Neural cell (in vitro differentiated cells): ENCODE data around the gene MYBPC2. TPM values are rescaled to one million over a fixed set of nuclear protein-coding genes. Genes with fewer than 3 reads are reported as not detected.

Experiments
- H2AFZ ChIP-seq: fragments of 200-600, 300-800 bp; sonication (generic), shearing (Covaris generic); 2 replicates; pipeline ENCODE4 v1.6.0; 2014; ENCODE audit warnings: low read depth, mild to moderate bottlenecking, antibody characterized with exemption, low read length, moderate library complexity
- H3F3A ChIP-seq: fragments of 200-600 bp; shearing (Covaris generic); 2 replicates; pipeline ENCODE4 v1.6.1; 2016; ENCODE audit warnings: mild to moderate bottlenecking, moderate library complexity, mixed read lengths, antibody characterized with exemption, low read length; ENCODE audit not compliant: insufficient read depth, poor library complexity, severe bottlenecking
- H3K27ac ChIP-seq: fragments of 200-600, 300-800 bp; sonication (generic), shearing (Covaris generic); 2 replicates; pipeline ENCODE4 v1.5.1; 2014; ENCODE audit warnings: mild to moderate bottlenecking, low read length, moderate library complexity
- H3K27me3 ChIP-seq: fragments of 300-800, 200-600 bp; sonication (generic), shearing (Covaris generic); 2 replicates; pipeline ENCODE4 v1.6.0; 2014; ENCODE audit warnings: mild to moderate bottlenecking, low read depth, low read length, moderate library complexity; ENCODE audit not compliant: insufficient read depth
- H3K36me3 ChIP-seq: fragments of 300-800, 200-600 bp; sonication (generic), shearing (Covaris generic); 2 replicates; pipeline ENCODE4 v1.5.1; 2014; ENCODE audit warnings: mild to moderate bottlenecking, antibody characterized with exemption, low read length, moderate library complexity; ENCODE audit not compliant: insufficient read depth
- H3K4me2 ChIP-seq: fragments of 300-800, 200-600 bp; sonication (generic), shearing (Covaris generic); 2 replicates; pipeline ENCODE4 v1.6.0; 2014; ENCODE audit warnings: mild to moderate bottlenecking, low read length
- H3K4me3 ChIP-seq: fragments of 300-800, 200-600 bp; sonication (generic), shearing (Covaris generic); 2 replicates; pipeline ENCODE4 v1.5.1; 2014; ENCODE audit warnings: mild to moderate bottlenecking, low read length, moderate library complexity
- H3K79me2 ChIP-seq: fragments of 200-600 bp; shearing (Covaris generic); replicated peaks from 2 replicates; pipeline ENCODE4 v1.6.0; 2014; ENCODE audit warnings: mild to moderate bottlenecking, low read length, moderate library complexity; ENCODE audit not compliant: insufficient read depth
- H3K9ac ChIP-seq: fragments of 300-800, 200-600 bp; sonication (generic), shearing (Covaris generic); 2 replicates; pipeline ENCODE4 v1.6.1; 2016; ENCODE audit warnings: mild to moderate bottlenecking, low read length, mixed read lengths
- H3K9me2 ChIP-seq: fragments of 200-600 bp; shearing (Covaris generic); 2 replicates; pipeline ENCODE4 v1.6.1; 2016; ENCODE audit warnings: mild to moderate bottlenecking, low read length, mixed read lengths; ENCODE audit not compliant: insufficient read depth
- H3K9me3 ChIP-seq: fragments of 200-600, 300-800 bp; sonication (generic), shearing (Covaris generic); 2 replicates; pipeline ENCODE4 v1.6.1; 2016; ENCODE audit warnings: mild to moderate bottlenecking, mixed run types, low read length, moderate library complexity, mixed read lengths
- H4K20me1 ChIP-seq: fragments of 200-600 bp; shearing (Covaris generic); 2 replicates; pipeline ENCODE4 v1.6.1; 2016; ENCODE audit warnings: mild to moderate bottlenecking, mixed run types; ENCODE audit not compliant: insufficient read depth
- EP300 ChIP-seq: fragments of 450-650 bp; conservative IDR thresholded peaks from 2 replicates; pipeline ENCODE4 v1.6.1; 2014; ENCODE audit warnings: antibody characterized with exemption, mild to moderate bottlenecking, moderate library complexity; ENCODE audit not compliant: poor library complexity, severe bottlenecking
- EZH2 ChIP-seq: fragments of 200-600, 300-800 bp; shearing (Covaris generic), sonication (generic); IDR thresholded peaks from 2 replicates; pipeline ENCODE4 v1.6.1; 2014; ENCODE audit warnings: antibody characterized with exemption, low read length, borderline replicate concordance, mild to moderate bottlenecking; ENCODE audit not compliant: insufficient read depth, poor library complexity, severe bottlenecking
- MXI1 ChIP-seq: fragments of 450-650 bp; conservative IDR thresholded peaks from 2 replicates; pipeline ENCODE4 v1.6.1; 2014; ENCODE audit warnings: antibody characterized with exemption, mild to moderate bottlenecking; ENCODE audit not compliant: poor library complexity, severe bottlenecking
- POLR2AphosphoS5 ChIP-seq: IDR thresholded peaks from 2 replicates; pipeline ENCODE4 v1.6.1; 2012
- RAD21 ChIP-seq: fragments of 450-650 bp; conservative IDR thresholded peaks from 2 replicates; pipeline ENCODE4 v1.6.1; 2014; ENCODE audit warnings: antibody characterized with exemption, mild to moderate bottlenecking, moderate library complexity
- REST ChIP-seq: IDR thresholded peaks from 2 replicates; pipeline ENCODE4 v1.6.1; 2012; ENCODE audit warnings: borderline replicate concordance
- SMC3 ChIP-seq: fragments of 450-650 bp; conservative IDR thresholded peaks from 2 replicates; pipeline ENCODE4 v1.6.1; 2014; ENCODE audit warnings: antibody characterized with exemption, mild to moderate bottlenecking, moderate library complexity; ENCODE audit not compliant: poor library complexity
- TAF1 ChIP-seq: IDR thresholded peaks from 2 replicates; pipeline ENCODE4 v1.6.1; 2012; ENCODE audit warnings: low read depth
- polyA plus RNA-seq: library from polyadenylated mRNA; depleted of rRNA; stranded (reverse); fragments of >200 nt; gene quantifications from 2 replicates; pipeline ENCODE4 v1.2.3, GENCODE V29; 2014
- TF ChIP-seq, protein P1 (sequence below): fragments of 450-650 bp; IDR thresholded peaks from 2 replicates; pipeline ENCODE4 v1.5.1; 2014; ENCODE audit warnings: antibody characterized with exemption, mild to moderate bottlenecking, moderate library complexity; ENCODE audit not compliant: poor library complexity, severe bottlenecking

MYBPC2 gene
- polyA plus RNA-seq, 1 donor from 2014 or later = not detected

DNA sequence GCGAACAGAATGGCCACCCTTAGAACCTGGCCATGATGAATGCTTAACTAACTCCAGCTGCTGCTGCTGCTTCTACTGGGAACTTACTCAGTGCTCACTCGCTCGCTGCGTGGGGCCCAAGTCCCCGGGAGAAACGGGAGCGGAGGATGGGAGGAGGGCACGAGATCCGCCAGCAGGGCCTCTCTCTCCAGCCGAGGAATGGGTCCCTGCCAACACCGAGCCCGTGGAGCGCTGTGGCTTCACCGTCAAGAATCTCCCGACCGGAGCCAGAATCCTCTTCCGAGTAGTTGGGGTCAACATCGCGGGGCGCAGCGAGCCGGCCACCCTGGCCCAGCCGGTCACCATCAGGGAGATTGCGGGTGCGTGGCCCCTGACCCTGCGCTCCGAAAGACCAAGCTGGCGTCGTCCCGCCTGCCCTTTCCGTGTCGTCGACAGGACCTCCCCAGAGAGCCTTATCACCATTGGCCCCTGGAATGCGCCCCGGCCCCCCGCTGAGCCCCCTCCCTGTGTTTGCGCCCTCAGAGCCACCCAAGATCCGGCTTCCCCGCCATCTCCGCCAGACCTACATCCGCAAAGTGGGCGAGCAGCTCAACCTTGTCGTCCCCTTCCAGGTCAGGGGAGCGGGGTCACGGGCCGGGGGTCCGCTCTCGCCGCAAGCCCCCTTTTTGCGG lies 25.8 kb downstream of the MYBPC2 start:
- Histone ChIP-seq H3K4me2 (no peak overlapping the region), H4K20me1 (no peaks in the 10 kb centered on the region), H3K4me3 (no peak overlapping the region)

GRCh38 chr19:50459067-50459456 lies 26.4 kb downstream of the MYBPC2 start:
- Histone ChIP-seq H3K9ac (no peak overlapping the region), H3K27me3 (no peaks in the 10 kb centered on the region), H4K20me1 (no peaks in the 10 kb centered on the region), H2AFZ (no peak overlapping the region), H3K9me3 (no peaks in the 10 kb centered on the region), H3K36me3 (no peaks in the 10 kb centered on the region), H3F3A (no peaks in the 10 kb centered on the region), H3K4me2 (no peak overlapping the region), H3K27ac (no peak overlapping the region), H3K79me2 (no peaks in the 10 kb centered on the region), H3K9me2 (no peaks in the 10 kb centered on the region), H3K4me3 (no peak overlapping the region)
- TF ChIP-seq POLR2AphosphoS5 = no peak
- TF ChIP-seq MXI1 = no peak
- TF ChIP-seq REST = no peak
- no peak for TF ChIP-seq RAD21

More for the DNA sequence above, 25.8 kb downstream of the MYBPC2 start:
- H3F3A ChIP-seq = no peaks in the 10 kb centered on the region
- no peak overlapping the region for H3K9ac ChIP-seq
- no peaks in the 10 kb centered on the region for H3K9me2 ChIP-seq
- TF ChIP-seq EZH2 = no peak
- no peak for TF ChIP-seq RAD21
- TF ChIP-seq MXI1 = no peak
- TF ChIP-seq EP300 = no peak
- TF ChIP-seq TAF1 = no peak
- TF ChIP-seq, protein P1, sequence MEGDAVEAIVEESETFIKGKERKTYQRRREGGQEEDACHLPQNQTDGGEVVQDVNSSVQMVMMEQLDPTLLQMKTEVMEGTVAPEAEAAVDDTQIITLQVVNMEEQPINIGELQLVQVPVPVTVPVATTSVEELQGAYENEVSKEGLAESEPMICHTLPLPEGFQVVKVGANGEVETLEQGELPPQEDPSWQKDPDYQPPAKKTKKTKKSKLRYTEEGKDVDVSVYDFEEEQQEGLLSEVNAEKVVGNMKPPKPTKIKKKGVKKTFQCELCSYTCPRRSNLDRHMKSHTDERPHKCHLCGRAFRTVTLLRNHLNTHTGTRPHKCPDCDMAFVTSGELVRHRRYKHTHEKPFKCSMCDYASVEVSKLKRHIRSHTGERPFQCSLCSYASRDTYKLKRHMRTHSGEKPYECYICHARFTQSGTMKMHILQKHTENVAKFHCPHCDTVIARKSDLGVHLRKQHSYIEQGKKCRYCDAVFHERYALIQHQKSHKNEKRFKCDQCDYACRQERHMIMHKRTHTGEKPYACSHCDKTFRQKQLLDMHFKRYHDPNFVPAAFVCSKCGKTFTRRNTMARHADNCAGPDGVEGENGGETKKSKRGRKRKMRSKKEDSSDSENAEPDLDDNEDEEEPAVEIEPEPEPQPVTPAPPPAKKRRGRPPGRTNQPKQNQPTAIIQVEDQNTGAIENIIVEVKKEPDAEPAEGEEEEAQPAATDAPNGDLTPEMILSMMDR = no peak
- no peak for TF ChIP-seq REST
- TF ChIP-seq POLR2AphosphoS5 = no peak
- no peak for TF ChIP-seq SMC3
- no peak overlapping the region for H2AFZ ChIP-seq
- H3K36me3 ChIP-seq = no peaks in the 10 kb centered on the region
- no peaks in the 10 kb centered on the region for H3K27me3 ChIP-seq
- H3K9me3 ChIP-seq = no peaks in the 10 kb centered on the region
- H3K27ac ChIP-seq = no peak overlapping the region
- H3K79me2 ChIP-seq = no peaks in the 10 kb centered on the region
